ENCODE measurements around the gene DNM1L.
"Not testable (repeated sequence)": the region's sequence is repeated elsewhere in the genome, so short reads cannot be mapped to it uniquely, and the experiment has no call there.

DNM1L gene

DNA sequence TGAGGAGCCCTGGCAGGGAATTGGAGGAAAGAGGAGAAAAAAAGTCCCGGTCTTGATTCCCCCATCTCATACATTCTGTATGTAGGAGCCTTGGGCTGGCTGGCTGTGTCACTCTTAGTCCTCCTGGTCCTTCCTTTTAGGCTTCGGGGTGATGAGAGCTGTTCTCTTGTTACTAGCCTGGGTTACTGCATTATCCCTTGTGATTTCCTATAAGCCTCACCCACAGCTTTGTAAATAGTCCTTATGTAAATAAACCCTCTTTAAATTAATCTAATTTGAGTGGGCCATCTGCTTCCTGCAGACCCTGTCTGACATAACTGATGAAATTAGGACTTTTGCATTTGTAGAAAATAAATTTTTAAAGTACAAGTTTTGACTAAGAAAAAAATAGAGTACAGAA, 19.2 kb downstream of the DNM1L start:
- no peak for FAIRE-seq

DNA sequence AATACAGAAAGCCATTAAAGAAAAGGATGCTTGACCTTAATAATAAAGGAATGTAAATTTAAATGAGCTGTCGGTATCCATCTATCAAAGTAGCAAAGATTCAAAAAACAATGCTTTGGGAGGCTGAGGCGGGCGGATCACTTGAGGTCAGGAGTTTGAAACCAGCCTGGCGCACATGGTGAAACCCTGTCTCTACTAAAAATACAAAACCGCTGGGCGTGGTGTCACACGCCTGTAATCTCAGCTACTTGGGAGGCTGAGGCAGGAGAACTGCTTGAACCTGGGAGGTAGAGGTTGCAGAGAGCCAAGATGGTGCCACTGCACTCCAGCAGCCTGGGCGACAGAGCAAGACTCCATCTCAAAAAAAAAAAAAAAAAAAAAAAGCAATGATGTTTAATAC, 20.3 kb downstream of the DNM1L start:
- not testable (repeated sequence) for FAIRE-seq

DNA sequence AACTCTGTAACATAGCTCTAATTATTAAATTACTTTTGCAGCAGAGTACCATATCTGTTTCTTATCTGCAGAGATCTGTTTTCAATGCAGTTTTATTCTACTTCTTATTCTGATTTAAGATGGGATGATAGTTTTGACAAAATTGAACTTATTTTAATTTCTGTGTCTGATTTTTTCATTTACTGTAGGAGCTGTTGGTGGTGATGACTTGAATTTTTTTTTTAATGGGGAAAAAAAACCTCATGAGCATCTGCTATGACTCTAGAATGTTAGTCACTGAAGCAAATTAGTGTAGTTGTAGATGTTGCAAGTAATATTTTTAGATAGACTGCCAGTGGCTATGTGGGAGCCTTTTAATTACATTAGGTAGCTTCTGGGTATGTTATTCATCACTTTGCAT, 23.4 kb downstream of the DNM1L start:
- FAIRE-seq = no peak

DNA sequence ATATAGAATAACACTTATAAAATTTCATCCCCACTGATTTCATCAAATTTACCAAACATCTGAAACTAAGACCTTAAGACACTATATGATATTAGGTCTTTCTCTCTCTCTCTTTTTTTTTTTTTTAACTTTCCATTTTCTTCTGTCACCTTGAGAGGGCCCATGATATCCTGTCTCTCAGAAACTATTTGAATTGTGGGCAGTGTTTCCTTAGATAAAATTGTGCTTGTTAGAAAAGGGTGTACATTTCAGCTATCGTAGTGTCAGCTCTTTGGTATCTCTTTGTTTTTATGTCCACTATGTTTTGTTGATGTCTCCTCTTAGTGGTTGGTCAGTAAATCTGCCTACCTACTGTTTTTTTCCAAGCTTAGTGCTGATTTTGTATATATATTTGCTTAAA, 23.8 kb downstream of the DNM1L start:
- no peak for FAIRE-seq

DNA sequence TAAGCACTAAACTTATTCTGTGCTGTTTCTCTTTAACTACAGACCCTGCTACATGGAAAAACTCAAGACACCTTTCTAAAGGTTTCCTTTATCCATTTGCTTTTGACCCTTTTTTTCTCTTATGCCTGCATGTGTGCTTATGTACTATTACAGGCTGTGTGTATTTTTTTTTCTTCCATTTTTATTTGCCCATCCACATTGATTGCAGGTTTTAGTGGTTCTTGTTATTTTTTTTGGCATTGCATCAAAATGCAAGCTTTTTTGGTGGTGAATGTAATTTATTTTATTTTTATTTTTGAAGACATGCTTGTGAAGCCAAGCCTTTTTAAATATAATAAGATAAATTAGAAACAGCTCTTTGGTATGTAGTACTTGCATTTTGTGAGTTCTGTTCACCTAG, 26.7 kb downstream of the DNM1L start:
- no peak for FAIRE-seq

DNA sequence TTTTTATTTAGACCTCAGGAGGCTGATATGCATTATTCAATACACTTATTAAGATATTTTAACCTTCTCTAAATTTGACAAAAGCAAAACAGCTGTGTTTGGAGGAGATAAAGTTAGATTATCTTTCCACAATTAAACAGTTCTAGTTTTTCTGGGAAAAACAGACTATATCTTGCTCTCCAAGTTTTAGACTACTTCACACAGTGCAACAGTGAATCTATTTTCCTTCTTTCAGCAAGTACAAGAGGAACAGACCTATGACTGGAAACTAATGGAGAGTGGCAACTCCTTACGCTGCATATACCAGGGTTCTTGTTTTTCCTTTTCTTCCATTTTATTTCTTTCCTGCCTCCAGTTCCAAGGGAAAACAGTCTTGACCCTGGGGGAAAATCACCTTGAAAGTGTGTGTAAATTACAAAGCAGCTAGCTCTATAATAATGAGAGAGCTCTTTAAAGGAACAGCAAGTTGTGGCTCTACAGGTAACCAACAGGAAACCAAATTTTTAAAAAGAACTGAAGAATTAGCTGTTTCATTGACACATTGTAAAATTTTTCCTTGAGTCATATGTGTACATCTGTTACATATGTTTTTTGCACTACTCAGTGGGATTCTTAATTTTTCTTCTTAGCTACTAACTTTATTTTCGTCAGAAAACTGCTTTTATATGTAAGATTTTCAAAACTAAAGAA, 27.4 kb downstream of the DNM1L start:
- FAIRE-seq = no peak

DNA sequence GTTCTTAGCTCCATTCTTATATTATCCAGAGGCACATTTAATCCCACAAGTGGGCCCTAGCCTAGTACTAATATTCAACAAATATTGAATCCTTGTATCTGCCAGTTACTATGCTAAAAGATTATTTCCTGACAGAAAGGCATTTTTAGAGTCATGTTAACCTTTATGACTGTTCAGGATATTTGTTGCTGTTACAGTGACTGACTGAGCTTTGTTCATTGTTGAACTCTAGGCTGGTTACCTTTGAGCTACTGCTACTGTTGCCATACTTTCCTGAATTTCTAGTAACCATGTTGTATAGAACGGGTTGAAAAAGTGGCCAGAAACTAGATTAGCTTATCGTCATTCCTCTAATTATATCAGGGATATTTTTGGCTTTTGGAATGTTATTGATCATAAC, 29.8 kb downstream of the DNM1L start:
- FAIRE-seq = no peak

DNA sequence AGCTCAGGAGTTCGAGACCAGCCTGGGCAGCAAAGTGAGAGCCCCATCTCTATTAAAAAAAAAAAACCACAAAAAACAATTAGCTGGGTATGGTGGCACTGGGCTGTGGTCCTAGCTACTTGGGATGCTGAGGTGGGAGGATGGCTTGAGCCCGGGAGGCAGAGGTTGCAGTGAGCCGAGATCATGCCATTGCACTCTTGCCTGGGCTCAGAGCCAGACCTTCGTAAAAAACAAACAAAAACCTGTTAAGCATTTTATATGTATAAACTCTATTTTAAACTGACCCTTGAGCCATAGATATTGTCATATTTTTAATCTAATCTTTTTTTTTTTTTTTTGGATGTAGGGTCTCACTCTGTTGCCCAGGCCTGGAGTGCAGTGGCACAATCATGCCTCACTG, 35.7 kb downstream of the DNM1L start:
- no peak for FAIRE-seq

DNA sequence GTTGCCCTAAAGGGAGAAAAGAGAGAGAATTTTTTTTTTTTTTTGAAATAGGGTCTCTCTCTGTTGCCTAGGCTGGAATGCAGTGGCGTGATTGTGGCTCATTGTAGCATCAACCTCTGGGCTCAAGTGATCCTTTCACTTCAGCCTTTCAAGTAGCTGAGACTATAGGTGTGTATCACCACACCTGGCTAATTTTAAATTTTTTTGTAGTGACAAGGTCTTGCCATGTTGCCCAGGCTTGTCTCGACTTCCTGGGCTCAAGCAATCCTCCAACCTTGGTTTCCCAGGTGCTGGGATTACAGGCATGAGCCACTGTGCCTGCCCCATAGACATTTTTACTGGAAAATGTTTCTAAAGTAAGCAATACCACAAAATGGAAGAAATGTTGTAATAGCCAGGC, 39.8 kb downstream of the DNM1L start:
- FAIRE-seq = no peak

DNA sequence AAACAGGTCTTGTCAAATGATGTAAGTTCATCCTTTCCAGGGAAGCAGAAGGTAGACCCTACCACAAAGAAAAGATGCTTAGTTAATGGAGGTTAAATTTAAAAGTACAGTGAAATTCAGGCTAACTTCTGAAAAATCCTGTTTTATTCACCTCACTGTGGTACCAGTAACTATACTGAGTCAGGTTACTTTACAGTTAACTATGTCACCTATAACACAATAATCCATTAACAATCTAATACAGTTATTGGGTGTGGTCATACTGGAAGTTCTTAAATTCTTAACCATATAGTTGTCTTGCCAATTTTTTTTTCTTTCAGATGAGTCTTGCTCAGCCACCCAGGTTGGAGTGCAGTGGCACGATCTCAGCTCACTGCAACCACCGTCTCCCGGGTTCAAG, 46.2 kb downstream of the DNM1L start:
- FAIRE-seq = not testable (repeated sequence)

DNA sequence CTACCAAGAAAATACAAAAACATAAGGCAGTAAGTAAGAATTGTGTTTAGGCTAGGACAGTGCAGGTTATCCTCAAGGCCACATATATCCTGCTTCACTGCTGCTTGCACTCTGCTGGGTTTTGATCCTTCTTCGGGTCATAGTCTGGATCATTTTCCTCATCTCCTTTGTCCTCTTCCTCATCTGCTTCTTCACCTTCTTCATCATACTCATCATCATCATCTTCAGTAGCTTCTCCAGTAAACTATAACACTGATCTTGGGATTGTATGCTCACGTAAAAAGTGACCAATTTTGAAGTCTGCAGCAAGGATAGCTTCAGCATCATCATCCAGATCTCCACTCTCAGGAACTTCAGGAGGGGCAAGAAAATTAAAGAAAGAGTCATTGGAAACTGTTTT, 47.2 kb downstream of the DNM1L start:
- FAIRE-seq = no peak

DNA sequence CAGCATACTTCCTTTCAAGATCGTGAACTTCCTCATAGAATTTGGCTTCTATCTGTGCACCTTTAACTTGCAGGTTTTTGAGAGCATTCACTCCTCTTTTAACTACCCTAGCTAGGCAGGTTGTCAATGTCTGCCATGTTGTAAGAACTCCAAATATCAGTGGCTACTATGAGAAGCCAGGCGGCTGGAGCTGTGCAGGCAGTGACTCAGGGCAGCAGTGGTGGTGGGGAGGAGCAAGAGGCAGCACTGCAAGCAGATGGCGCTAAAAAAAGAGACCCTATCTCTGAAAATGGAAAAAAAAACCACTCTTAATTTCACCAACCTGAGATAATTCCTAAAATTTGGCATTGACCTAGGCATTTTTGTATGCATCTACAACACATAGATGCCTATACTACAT, 48.1 kb downstream of the DNM1L start:
- FAIRE-seq = no peak

DNA sequence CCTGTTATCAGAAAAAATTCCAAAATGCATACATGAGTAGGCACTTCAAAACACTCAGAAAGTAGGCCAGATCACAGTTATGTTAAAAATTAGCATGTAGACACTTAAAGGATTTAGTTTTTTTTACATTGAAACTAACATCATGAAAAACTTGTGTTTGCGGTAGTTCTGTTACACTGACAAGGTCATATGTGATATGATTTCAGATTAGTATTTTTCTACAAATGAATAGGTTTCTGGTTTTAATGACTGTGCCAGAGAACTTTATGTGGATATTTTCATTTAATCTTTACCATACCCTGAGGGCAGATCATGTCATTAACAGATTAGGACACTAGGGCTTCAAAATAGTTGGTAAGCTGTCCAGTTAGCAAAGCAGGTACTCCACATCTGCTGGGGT, 55.9 kb downstream of the DNM1L start:
- no peak for FAIRE-seq

DNA sequence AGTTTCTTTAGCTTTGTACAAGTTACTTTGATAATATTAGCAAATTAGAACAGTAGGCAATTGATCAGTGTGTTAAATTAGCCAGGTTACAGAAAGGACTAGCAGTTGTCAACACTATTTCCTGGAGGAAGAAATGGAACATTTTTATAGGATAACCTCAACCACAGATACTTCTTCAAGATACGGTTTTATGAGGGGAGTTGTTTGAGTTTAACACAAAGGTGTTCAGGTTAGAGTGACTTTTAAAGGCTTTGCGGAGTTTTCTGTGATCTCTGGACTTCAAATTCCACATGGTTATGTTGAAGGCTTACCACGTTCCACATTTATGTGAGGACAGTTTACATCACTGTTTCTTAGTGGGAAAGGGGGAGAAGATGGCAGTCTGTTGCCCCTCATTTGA, 57.3 kb downstream of the DNM1L start:
- FAIRE-seq = no peak

DNA sequence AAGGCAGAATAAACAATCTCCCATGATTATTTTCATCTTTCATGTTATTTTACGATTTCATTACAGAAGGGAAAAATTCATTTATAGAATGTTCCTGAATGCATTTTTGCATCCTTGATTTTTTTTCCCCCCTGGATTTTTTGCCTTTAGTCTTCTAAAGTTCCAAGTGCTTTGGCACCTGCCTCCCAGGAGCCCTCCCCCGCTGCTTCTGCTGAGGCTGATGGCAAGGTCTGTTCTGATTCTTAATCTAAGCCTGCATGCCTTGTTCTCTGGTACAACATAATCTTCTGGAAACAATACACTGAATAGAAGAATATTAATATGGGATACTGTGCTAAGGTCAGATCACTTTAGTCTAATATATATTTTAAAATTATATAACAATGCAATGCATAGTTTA, 58.6 kb downstream of the DNM1L start:
- no peak for FAIRE-seq

DNA sequence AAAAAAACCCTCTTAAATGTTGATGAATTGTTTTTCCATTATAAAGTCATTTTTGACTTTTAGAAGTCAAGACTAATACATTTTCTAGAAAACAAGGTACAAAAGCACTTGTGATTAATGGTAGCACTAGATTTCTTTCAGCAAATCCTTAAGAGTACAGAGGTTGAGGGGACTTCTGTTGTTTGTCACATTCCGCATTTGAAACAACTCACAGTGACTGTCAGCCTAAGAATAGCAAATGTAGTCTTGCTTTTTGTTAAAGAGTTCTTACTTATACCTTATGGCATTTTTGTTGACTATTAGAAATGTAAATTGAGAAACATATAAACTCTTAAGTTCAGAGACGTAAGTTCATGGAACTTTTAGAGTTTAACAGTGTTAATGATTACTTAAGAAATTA, 60.2 kb downstream of the DNM1L start:
- no peak for FAIRE-seq

DNA sequence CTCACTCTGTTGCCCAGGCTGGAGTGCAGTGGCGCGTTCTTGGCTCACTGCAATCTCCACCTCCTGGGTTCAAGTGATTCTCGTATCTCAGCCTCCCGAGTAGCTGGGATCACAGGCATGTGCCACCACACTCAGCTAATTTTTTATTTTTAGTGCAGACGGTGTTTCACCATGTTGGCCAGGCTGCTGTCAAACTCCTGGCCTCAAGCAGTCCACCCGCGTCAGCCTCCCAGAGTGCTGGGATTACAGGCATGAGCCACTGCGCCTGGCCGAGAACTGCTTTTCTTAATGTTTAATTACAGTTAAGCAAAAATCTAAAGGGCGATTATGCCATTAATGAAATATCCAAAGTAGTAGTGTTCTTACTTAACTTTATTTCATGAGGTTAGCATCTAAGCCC, 63.0 kb downstream of the DNM1L start:
- no peak for FAIRE-seq

DNA sequence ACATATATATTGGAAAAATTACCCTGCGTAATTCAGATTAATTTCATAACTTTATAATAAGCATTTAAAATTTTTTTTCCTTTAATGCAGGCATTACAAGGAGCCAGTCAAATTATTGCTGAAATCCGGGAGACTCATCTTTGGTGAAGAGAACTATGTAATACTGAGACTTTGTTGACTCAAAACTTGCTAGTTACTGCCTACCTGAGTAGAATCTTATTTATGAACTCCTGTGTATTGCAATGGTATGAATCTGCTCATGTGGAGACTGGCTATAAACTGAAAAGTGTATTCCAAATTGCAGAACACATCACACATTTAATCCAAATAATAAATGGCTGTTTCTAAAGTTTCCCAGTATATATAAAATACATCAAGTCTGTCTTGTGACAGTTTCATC, 64.2 kb downstream of the DNM1L start:
- FAIRE-seq = no peak

DNA sequence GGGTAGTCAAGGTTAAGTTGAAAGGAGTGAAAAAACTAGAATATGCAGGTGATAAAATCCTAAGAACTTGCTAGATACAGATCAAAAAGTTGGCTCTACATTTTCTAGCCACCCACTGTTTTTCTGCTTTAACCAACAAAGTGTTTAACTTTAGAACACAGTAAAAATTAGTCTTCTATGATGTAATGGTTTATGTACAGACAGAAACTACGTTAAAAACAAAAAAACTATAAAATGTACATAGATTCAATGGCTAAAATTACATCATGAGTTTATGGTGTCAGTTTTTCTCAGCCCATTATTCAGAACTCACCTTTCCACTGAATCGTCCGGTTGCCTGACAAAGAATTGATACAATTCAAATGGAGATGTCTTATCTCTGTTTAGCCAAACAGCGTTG, 74.5 kb downstream of the DNM1L start:
- FAIRE-seq = no peak

DNA sequence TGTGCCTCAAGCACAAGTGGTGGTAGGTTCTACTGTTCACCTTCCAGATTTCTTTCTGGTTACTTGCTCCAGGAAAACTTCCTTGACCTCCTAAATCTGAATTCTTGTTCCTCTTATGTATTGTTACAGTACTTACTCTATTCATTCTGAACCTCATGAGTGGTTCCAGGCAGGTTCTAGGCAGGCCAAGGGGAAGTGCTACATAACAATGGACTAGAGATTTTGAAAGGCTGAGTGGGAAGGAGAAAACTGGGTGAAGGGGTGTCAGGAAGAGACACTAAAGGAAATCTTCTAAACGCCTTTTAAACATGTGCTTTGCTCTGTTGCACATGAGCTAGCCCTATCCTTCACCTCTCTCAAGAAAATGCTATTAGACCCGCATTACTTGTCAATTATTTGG, 75.0 kb downstream of the DNM1L start:
- FAIRE-seq = no peak

DNA sequence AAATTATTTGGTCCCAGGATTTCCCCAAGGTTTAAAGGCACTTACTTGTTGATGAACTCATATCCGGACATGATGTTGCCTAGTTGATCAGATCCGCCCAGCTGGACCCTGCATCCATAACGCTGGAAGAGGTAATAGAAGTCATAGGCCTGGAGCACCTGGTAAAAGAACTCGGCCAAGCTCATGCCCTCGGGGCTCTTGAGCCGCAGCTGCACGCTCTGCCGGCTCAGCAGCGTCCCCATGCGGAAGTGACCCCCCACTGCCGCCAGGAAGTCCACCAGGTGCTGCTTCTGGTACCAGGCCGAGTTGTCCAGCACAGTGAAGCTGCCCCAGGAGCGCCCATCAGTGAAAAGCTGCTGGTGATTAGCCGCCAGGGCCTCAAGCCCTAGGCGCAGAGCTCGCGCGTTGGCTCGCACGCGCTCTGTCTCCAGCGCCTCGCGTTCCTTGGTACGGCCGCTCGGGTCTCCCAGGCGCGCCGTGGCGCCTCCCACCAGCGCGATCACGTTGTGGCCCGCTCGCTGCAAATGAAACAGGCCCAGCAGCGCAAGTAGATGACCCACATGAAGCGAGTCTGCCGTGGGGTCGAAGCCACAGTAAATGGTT, 76.1 kb downstream of the DNM1L start:
- no peak for FAIRE-seq

DNA sequence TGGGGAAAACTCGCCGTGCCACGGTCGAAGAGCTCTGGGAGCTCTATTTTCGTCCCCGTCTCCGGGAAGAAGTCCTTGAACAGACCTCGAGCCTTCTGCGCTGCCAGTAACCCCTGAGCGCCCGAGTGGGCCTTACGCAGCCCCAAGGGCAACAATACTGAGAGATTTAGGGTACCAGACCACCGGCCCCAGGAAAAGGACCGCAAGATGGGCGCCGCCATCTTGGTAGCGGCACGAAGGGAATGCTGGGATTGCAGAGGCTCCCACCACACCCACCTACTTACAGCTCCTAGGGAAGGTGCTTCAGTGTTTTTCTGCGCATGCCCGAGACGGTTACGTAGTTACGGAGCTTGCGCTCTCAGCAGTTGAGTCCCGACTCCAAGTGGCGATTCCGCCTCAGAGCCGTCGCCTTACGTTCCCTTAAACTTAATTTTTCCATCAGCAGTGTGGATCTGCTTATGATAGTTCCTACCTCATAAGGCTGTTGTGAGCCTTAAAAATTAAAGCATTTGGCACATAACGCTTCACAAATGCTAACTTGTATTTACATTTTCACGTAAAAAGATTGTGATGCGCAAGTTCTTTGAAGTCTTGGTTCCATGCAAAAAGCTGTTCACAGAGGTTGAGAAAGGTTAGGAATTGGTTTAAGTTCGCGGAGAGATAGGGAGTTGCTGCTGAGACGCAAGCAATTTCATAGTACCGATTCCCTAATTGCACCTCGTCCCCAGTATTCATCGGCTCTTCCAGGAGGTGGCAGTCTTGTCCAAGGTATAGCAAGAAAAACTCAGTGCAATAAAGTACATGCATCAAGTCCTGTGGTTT, 76.8 kb downstream of the DNM1L start, which contains the start of gene YARS2:
TSS of gene YARS2 (minus strand) at position 244 of the 822 bp plus-strand sequence. CDS start at position 221, 23 bp downstream.
- FAIRE-seq = peak; percentile 87

DNA sequence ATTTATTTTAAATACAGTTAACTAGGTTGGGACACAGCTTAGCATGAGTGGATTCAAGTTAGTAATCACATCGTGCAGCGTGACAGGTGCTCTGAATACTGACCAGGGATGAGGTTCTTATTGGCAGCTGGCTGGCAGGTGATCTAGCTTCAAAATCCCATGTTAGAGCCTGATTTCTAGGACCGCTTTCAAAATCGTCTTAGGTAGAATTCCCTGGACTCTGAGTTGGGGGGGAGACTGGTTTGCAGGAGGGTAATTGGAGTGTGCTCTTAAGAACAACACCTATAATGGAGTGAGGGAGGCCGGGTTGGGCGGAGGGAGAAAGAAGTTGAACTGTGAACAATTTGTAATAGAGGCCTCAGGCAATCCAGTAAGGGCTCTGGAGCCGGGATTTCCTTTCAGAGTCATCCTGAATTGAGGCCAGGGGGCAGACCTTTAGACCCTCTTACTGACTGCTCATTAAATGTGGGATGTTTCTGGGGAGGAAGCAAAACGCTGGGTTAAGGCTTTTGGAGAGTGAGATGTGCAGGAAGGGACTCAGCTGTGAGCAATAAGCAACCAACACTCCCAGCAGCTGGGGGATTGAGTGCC, 77.5 kb downstream of the DNM1L start:
- no peak for FAIRE-seq

DNA sequence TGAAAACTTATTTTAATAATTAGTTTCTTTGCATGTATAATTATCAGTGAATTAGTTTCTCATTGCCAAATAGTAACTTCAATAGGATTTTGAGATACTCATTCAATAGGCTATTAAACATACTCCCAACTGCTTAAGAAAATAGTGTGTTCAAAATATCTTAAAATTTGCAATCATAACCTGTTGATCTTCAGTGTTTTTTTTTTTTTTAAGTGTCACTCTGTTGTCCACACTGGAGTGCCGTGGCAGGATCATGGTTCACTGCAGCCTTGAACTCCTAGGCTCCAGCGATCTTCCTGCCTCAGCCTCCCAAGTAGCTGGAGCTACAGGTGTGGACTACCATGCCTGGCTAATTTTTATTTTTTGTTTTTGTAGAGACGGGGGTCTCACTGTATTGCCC, 78.1 kb downstream of the DNM1L start:
- no peak for FAIRE-seq
